Left lung (tissue), 10 donors: ENCODE data around the gene PDE4B. TPM values are rescaled to one million over a fixed set of nuclear protein-coding genes. Genes with fewer than 3 reads are reported as not detected.
A peak's percentile ranks its signal among the peaks of the same experiment; 100 is the strongest.

Experiments
- ATAC-seq: fragments of 200-7000 bp; cut with Tn5 transposase; one replicate; pipeline ENCODE4 v1.9.1; 2020; ENCODE audit warnings: moderate library complexity
- DNase-seq, 4 donors: peaks; one replicate each; pipeline ENCODE4 v3.0.0-alpha.2; 2013 to 2020
- H3K27ac ChIP-seq, 2 donors: fragments of 200-600 bp; sonication (generic) in 1 of 2; one replicate each; pipeline versions ENCODE4 v1.5.0 to v1.8.0; 2020 to 2021
- H3K27me3 ChIP-seq, 2 donors: fragments of 200-600 bp; sonication (generic) in 1 of 2; one replicate each; pipeline versions ENCODE4 v1.5.0 to v1.8.0; 2020 to 2021
- H3K36me3 ChIP-seq, 2 donors: fragments of 200-600 bp; sonication (generic) in 1 of 2; one replicate each; pipeline versions ENCODE4 v1.5.0 to v1.8.0; 2020 to 2021
- H3K4me1 ChIP-seq, 2 donors: fragments of 200-600 bp; one replicate each; pipeline ENCODE4 v1.8.0; 2021
- H3K4me3 ChIP-seq, 2 donors: fragments of 200-600 bp; sonication (generic) in 1 of 2; one replicate each; pipeline versions ENCODE4 v1.5.0 to v1.8.0; 2020 to 2021; ENCODE audit warnings: mild to moderate bottlenecking in 1 of 2
- H3K9me3 ChIP-seq, 2 donors: fragments of 200-600 bp; sonication (generic) in 1 of 2; one replicate each; pipeline versions ENCODE4 v1.5.0 to v1.8.0; 2020 to 2021
- intact Hi-C, 2 donors: fragments of 100-400 bp; cut with DNase I; formaldehyde crosslinking; loops; one replicate each; pipeline versions ENCODE4 v1.11.2 to v1.14.2; 2022
- polyA plus RNA-seq, 6 donors: library from polyadenylated mRNA; unstranded; fragments of 120-200 nt; gene quantifications; one replicate each; pipeline ENCODE4 v1.2.1, GENCODE V29; 2013; ENCODE audit not compliant: insufficient read length in 6 of 6
- total RNA-seq, 2 donors: library from RNA; stranded (reverse); fragmentation: NEBNext Ultra II Directional; extraction: Animal tissue kit (Norgen Biotek cat#: 25700); gene quantifications; one replicate each; pipeline ENCODE4 v1.2.1, GENCODE V29; 2021
- TF ChIP-seq, protein P1 (sequence below), 2 donors: fragments of 200-600 bp; sonication (generic) in 1 of 2; IDR thresholded peaks; one replicate each; pipeline versions ENCODE4 v1.5.0 to v1.8.0; 2021; ENCODE audit warnings: antibody characterized with exemption in 2 of 2
- donor health status: DM: no; HTN: yes; CAD: no.
- donor health status: DM: no; HTN: no; CAD: no.

Gene PDE4B
- total and polyA plus RNA-seq, 8 donors: 8.6 to 50.7 (median 19.2) TPM

DNA sequence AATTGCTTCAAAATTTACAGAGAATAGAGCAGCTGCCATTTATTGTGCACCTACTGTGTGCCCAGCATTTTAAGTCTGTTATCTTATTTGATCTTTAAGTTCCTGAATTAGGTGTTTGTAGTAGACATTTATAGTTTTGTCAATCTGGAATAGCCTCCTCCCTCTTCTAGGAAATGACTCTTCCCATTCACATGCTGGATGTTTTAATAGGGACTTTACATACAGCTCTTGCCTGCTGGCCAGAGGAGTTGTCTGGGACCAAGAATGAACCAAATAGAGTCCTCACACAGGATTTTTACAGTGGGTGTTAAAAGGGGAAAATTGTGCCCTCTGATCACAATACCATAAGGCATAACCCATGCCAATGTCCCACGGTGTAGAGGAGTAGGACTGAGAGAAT, 367.1 kb downstream of the PDE4B start:
- H3K9me3 ChIP-seq: no peaks in the 10 kb centered on the region
- intact Hi-C loops: no loop called here
- no peak overlapping the region for H3K4me3 ChIP-seq
- no peaks in the 10 kb centered on the region for H3K36me3 ChIP-seq
- no peak overlapping the region for H3K27ac ChIP-seq
- no peaks in the 10 kb centered on the region for H3K27me3 ChIP-seq
- TF ChIP-seq, protein P1, sequence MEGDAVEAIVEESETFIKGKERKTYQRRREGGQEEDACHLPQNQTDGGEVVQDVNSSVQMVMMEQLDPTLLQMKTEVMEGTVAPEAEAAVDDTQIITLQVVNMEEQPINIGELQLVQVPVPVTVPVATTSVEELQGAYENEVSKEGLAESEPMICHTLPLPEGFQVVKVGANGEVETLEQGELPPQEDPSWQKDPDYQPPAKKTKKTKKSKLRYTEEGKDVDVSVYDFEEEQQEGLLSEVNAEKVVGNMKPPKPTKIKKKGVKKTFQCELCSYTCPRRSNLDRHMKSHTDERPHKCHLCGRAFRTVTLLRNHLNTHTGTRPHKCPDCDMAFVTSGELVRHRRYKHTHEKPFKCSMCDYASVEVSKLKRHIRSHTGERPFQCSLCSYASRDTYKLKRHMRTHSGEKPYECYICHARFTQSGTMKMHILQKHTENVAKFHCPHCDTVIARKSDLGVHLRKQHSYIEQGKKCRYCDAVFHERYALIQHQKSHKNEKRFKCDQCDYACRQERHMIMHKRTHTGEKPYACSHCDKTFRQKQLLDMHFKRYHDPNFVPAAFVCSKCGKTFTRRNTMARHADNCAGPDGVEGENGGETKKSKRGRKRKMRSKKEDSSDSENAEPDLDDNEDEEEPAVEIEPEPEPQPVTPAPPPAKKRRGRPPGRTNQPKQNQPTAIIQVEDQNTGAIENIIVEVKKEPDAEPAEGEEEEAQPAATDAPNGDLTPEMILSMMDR (IDR thresholded peaks at IDR 0.05): no peak
- DNase-seq: no peak
- no peak for ATAC-seq
- H3K4me1 ChIP-seq: no peaks in the 10 kb centered on the region

DNA sequence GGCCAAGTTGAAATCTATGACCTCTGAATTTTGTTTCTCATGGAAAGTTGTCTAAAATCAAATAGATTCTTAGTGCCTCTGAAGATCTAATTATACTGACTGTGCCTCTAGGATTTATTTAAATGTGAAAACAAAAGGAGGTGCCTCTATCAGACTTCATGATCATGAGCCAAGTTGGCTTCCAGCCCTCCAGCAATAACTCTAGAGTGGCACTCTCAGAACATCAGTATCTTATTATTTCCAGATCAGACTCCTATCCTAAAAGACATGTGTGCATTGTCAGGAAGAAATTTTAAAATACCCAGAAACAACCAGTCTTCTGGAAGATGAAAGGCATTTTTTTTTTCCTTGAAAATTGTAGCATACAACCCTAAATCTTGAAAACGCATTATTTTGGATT, 368.0 kb downstream of the PDE4B start:
- Histone ChIP-seq H3K27me3 (no peaks in the 10 kb centered on the region), H3K4me1 (no peaks in the 10 kb centered on the region), H3K36me3 (no peaks in the 10 kb centered on the region), H3K9me3 (no peaks in the 10 kb centered on the region), H3K27ac (no peak overlapping the region), H3K4me3 (no peak overlapping the region)
- intact Hi-C loops: no loop called here
- DNase-seq: no peak
- ATAC-seq: no peak
- TF ChIP-seq, protein P1 (IDR thresholded peaks at IDR 0.05): no peak

DNA sequence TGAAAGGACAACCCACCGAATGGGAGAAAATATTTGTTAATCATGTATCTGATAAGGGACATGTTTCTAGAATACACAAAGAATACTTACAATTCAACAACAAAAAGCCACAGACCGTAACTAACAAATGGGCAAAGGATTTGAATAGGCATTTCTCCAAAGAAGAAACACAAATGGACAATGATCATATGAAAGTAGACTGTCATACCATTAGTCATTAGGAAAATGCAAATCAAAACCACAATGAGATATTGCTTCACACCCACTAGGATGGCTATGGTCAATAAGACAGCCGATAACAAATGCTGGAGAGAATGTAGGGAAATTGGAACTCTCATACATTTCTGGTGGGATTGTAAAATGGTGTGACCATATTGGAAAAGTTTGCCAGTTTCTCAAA, 374.1 kb downstream of the PDE4B start:
- H3K27ac ChIP-seq: no peak overlapping the region
- no peaks in the 10 kb centered on the region for H3K27me3 ChIP-seq
- no peaks in the 10 kb centered on the region for H3K36me3 ChIP-seq
- TF ChIP-seq, protein P1 (IDR thresholded peaks at IDR 0.05): no peak
- H3K4me3 ChIP-seq: no peak overlapping the region
- intact Hi-C loops: no loop called here
- no peaks in the 10 kb centered on the region for H3K4me1 ChIP-seq
- ATAC-seq (no peak), DNase-seq (no peak)
- H3K9me3 ChIP-seq: no peaks in the 10 kb centered on the region

DNA sequence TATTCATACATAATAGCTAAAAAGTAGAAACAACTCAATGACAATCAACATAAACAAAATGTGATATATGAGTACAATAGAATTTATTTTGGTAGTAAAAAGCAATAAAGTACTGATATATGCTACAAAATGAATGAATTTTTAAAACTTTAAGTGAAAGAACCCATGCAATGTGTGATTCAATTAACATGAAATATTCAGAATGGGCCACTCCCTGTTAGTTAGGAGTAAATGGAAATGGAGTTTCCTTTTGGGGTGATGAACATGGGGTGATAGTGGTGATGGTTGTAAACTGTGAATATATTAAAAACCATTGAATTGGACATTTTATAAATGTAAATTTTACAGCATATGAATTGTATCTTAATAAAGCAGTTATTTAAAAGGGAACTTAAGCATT, 374.6 kb downstream of the PDE4B start:
- H3K4me3 ChIP-seq: no peak overlapping the region
- intact Hi-C loops: no loop called here
- no peaks in the 10 kb centered on the region for H3K36me3 ChIP-seq
- TF ChIP-seq, protein P1 (IDR thresholded peaks at IDR 0.05): no peak
- no peaks in the 10 kb centered on the region for H3K4me1 ChIP-seq
- H3K27me3 ChIP-seq: no peaks in the 10 kb centered on the region
- DNase-seq: no peak
- H3K9me3 ChIP-seq: no peaks in the 10 kb centered on the region
- no peak for ATAC-seq
- H3K27ac ChIP-seq: no peak overlapping the region

DNA sequence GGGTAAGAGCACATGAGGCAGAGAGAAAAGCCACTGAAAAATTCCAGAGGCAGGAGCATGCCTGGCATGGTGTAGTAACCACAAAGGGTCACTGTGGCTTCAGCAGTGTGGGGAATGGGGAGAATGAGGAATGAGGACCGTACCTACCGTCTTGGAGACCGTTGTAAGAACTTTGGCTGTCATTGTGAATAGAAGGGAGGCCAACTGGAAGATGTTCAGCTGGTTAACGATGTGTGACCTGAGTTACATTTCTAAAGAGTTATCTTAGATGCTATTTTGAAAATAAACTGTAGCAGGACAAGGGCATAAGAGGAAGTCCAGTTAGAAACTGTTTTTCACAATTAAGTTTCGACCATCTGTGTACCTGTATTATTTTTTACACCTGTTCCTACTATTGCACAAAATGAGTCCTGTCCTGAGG, 375.8 kb downstream of the PDE4B start:
- H3K4me3 ChIP-seq: no peak overlapping the region
- intact Hi-C loops: no loop called here
- peak in 2 of 4 donors; percentile 27 to 54 for DNase-seq
- H3K9me3 ChIP-seq: no peaks in the 10 kb centered on the region
- no peaks in the 10 kb centered on the region for H3K36me3 ChIP-seq
- TF ChIP-seq, protein P1 (IDR thresholded peaks at IDR 0.05): no peak
- no peak for ATAC-seq
- no peaks in the 10 kb centered on the region for H3K27me3 ChIP-seq
- no peaks in the 10 kb centered on the region for H3K4me1 ChIP-seq
- H3K27ac ChIP-seq: no peak overlapping the region
